Activated CD4-positive, alpha-beta T cell treated with anti-CD3 and anti-CD28 coated beads for 4 hours (primary cell): Measurements from ENCODE around the gene C2orf42.
"Not testable (repeated sequence)": the region's sequence is repeated elsewhere in the genome, so short reads cannot be mapped to it uniquely, and the experiment has no call there.

Experiments
- DNase-seq, 2 donors: peaks; one replicate each; pipeline ENCODE4 v3.0.0-alpha.2; 2020

C2orf42 gene

GRCh38 chr2:70131344-70132143 is 59.3 kb downstream of the C2orf42 start:
- DNase-seq: not testable (repeated sequence)

GRCh38 chr2:70128005-70128404 is 62.8 kb downstream of the C2orf42 start:
- DNase-seq: no peak

DNA sequence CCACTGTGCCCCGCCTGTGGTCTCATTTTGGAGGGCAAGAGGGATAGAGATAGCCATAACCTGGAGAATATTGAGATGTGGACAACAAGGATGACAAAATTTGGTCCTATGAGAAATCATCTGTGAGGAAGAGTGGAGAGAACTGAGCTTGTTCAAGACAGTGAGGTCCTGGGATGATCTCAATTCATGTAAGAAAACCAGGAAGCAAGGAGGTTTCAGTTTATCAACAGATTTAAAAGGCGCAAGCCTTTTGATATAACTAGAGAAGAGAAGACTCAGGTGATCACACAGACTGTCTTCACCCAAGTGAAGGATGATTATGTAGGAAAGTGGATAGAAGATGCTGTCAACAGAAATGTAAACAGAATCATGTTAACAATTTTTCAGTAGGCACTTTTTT is 64.4 kb downstream of the C2orf42 start:
- DNase-seq: no peak

- no peak for DNase-seq
Measured at GRCh38 chr2:70125498-70125898, 65.3 kb downstream of the C2orf42 start.

DNA sequence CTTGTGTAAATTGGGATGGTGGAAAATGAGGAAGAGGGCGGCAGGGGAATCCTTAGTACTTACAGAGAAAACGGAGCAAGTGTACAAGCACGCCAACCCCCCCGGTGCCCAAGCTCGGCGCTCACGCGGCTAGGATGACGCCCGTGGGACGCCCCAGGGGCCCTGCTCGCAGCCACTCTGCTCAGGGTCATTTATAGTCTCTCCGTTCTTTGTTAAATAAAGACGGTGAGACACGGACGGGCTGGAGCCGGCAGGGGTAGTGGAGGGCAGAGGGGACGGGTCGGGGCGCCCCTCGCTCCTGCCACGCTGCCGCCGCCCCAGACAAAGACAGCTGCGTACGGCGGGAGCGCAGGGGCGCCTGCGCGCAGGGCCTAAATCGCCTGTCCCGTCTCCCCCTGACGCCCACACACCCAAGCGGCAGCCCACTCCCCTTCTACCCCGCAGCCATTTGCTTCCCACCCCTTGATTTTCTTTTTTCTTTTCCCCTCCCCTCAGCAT is 65.8 kb downstream of the C2orf42 start:
- DNase-seq: peak; percentile 63 to 65

DNA sequence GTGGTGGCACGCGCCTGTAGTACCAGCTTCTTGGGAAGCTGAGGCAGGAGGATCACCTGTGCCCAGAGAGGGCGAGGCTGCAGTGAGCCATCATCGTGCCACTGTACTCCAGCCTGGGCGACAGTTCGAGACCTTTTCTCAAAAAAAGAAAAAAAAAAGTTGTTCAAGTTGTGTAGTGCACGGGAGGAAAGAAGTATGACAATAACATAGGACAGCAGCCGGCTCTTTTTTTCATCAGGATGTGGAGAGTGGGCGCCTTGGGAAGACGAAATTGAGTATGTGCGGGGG is 67.0 kb downstream of the C2orf42 start:
- DNase-seq: no peak

- DNase-seq: no peak
Measured at GRCh38 chr2:70123051-70123828, 67.6 kb downstream of the C2orf42 start.

- DNase-seq: no peak
Measured at GRCh38 chr2:70122470-70122869, 68.3 kb downstream of the C2orf42 start.

- no peak for DNase-seq
Measured at GRCh38 chr2:70121627-70122372, 69.0 kb downstream of the C2orf42 start.

DNA sequence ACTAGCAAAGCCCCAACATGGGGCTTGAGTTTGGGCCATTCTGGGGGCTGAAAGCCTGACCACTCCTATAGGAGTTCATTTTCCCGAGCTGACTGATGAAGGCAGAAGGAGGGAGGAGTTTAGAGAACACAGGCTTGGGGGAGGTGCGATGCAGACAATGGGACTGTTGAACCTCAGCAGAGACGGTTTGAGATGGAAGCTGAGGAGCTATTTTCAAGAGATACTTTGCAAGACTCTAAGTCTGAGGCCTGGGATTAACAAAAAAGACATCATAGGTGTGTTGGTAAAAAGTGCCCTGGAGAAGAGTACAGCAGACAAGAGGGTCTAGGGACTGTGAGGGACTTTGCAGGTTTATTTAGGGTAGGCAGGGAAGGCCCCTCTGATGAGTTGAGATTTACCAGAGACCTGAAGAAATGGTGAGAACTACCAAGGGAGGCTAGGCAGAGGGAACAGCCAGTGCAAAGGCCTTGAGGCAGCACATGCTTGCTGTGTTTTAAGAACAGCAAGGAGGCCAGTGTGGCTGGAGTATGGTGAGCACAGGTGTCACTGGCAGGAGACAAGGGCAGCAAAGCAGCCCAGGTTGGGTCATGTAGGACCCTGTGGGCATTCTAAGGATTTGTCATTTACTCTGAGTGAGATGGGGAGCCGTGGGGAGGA is 71.9 kb downstream of the C2orf42 start:
- DNase-seq: no peak

- DNase-seq: no peak
Measured at GRCh38 chr2:70116936-70117552, 73.8 kb downstream of the C2orf42 start.

GRCh38 chr2:70115646-70116442 is 75.0 kb downstream of the C2orf42 start:
- no peak for DNase-seq

DNA sequence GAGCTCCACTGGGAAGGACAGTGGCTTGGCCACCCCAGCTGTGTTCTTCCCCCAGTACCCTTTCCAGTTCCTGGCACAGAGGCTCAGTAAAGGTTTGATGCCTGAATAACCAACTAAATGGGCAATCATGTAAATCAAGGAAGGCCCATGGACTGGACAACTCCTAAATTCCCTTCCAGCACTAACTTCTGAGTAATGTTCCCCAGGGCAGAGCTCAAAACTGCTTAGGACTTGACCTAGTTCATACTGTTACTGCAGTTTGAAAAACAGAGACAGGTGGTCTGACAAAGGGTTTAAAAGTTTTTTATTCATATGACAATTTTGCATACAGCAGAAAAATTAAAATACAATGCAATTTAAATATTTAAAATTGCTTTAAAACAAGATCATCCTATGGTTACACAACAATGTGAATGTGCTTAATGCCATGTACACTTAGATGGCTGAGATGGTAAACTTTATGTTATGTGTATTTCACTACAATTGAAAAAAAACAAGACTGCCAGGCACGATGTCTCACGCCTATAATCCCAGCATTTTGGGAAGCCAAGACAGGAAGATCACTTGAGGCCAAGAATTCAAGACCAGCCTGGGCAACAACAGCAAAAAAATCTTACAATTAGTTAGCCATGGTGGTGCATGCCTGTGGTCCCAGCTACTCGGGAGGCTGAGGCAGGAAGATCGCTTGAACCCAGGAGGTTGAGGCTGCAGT is 77.3 kb downstream of the C2orf42 start:
- no peak for DNase-seq

DNA sequence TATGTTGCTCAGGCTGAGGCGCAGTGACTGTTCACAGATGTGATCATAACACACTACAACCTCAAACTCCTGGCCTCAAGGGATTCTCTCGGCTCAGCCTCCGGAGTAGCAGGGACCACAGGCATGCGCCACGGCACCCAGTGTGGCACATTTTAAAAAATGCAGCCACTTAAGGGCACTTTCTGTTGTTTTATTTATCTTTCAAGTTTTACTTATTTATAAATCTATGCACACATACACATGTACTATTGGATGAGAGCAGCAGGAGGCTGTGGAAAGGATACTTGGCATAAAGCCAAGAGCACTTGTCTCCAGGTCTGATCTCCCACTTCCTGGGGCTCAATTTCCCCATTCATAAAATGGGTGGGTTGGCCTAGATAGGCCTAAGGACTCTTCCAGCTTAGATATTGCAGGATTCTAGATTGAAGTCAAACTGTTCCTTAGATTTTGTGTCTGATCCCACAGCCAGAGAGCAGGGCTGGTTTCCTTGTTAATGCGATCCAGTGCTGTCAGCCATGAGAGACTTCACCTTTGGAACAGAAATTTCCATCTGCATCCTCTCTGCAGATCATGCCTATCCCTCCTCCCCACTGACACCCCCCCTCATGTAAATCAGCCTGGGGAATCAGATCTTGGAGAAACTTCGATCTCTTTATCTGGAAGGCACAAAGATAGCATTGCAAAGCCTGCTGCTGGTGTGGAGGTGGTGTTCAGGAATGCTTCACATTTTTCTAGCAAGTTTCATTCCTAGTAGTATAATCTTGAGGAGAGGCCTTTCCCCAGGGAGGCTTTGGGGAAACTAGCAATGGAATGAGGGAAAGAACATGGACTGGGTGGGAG is 78.8 kb downstream of the C2orf42 start:
- DNase-seq: no peak

DNA sequence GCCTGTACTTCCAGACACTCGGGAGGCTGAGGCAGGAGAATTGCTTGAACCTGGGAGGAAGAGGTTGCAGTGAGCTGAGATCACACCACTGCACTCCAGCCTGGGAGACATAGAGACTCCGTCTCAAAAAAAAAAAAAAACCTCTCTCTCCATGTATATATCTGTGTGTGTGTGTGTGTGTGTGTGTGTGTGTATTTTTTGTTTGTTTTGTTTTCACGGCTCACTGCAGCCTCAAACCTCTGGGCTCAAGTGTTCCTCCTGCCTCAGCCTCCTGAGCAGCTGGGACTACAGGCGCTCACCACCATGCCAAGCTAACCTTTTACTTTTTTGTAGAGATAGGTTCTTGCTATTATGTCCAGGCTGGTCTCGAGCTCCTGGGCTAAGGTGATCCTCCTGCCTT is 80.4 kb downstream of the C2orf42 start:
- DNase-seq: not testable (repeated sequence)

- DNase-seq: not testable (repeated sequence)
Measured at GRCh38 chr2:70106138-70106537, 84.7 kb downstream of the C2orf42 start.

DNA sequence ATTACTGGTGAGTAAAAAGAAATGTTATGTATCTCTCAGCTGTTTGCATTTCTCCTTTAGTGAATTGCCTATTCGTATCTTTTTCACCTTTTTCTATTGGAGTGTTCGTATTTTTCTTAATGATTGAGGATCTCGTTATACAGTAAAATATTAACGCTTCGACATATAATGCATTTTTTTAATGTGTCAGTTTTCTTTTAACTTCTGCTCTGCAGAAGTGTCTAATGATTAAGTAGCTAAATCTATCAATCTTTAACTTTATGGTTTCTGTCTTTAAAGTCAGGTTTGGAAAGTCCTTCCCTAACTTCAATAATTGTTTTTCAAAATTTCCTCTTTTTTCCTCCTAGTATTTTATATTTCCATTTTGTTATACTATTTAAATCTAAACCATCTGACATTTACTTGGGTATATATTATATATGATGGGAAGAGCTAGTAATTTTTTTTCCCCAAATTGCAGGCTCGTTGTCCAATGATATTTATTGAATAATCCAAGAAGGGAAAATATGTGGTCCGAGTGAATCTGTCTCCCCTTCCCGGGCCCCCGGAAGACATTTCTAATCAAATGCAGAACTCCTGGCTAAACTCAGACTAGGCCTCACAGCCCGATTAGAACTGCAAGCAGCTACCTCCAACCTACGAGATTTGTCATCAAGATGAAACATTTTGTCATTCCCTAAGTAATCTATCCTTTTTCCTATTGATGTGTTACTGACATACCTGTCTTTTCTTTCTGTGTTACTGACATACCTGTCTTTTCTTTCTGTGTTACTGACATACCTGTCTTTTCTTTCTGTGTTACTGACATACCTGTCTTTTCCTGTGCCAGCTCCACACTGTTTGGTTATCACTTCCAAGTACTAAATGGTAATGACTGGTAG is 86.3 kb downstream of the C2orf42 start:
- DNase-seq: peak in 1 of 2 donors; percentile 22

GRCh38 chr2:70103531-70104061 is 87.2 kb downstream of the C2orf42 start:
- DNase-seq: no peak
